Endothelial cell (in vitro differentiated cells): ENCODE results near the gene PRPH2. TPM values are rescaled to one million over a fixed set of nuclear protein-coding genes. Genes with fewer than 3 reads are reported as not detected.

Experiments
- DNase-seq: peaks from one replicate; pipeline ENCODE4 v3.0.0; 2021; ENCODE audit warnings: low spot score
- H3K27ac Mint-ChIP-seq: one replicate; pipeline ENCODE4 v1.8.0; 2021; ENCODE audit warnings: mixed read lengths, inconsistent platforms; ENCODE audit not compliant: unreplicated experiment
- H3K27me3 Mint-ChIP-seq: one replicate; pipeline ENCODE4 v1.8.0; 2021; ENCODE audit warnings: mild to moderate bottlenecking, moderate library complexity, mixed read lengths, inconsistent platforms; ENCODE audit not compliant: unreplicated experiment
- H3K36me3 Mint-ChIP-seq: one replicate; pipeline ENCODE4 v1.8.0; 2021; ENCODE audit warnings: mild to moderate bottlenecking, low read depth, mixed read lengths, inconsistent platforms; ENCODE audit not compliant: unreplicated experiment
- H3K4me1 Mint-ChIP-seq: one replicate; pipeline ENCODE4 v1.8.0; 2021; ENCODE audit warnings: mild to moderate bottlenecking, mixed read lengths, inconsistent platforms; ENCODE audit not compliant: unreplicated experiment
- H3K4me3 Mint-ChIP-seq: one replicate; pipeline ENCODE4 v1.8.0; 2021; ENCODE audit warnings: mild to moderate bottlenecking, mixed read lengths, inconsistent platforms; ENCODE audit not compliant: unreplicated experiment
- H3K9me3 Mint-ChIP-seq: one replicate; pipeline ENCODE4 v1.8.0; 2021; ENCODE audit warnings: mixed read lengths, inconsistent platforms; ENCODE audit not compliant: unreplicated experiment
- CTCF ChIP-seq: fragments of 200-600 bp; sonication (generic); IDR thresholded peaks from one replicate; pipeline ENCODE4 v1.5.0; 2021; ENCODE audit warnings: antibody characterized with exemption; ENCODE audit not compliant: unreplicated experiment
- total RNA-seq: library from RNA; stranded (reverse); fragmentation: NEBNext Ultra II Directional; extraction: Animal tissue kit (Norgen Biotek cat#: 25700); gene quantifications from one replicate; pipeline ENCODE4 v1.2.1, GENCODE V29; 2021; ENCODE audit not compliant: unreplicated experiment

PRPH2 gene
- total RNA-seq, 1 donor from 2014 or later, result 0.15 TPM

GRCh38 chr6:42764911-42765648, 42.7 kb upstream of the PRPH2 start:
- TF ChIP-seq CTCF, result no peak
- Mint-ChIP-seq H3K4me3 (no peak overlapping the region), H3K27me3 (peaks cover 2% of the 10 kb centered on the region), H3K36me3 (no peaks in the 10 kb centered on the region), H3K9me3 (no peaks in the 10 kb centered on the region), H3K4me1 (peaks cover 26% of the 10 kb centered on the region), H3K27ac (no peak overlapping the region)
- no peak for DNase-seq

GRCh38 chr6:42762950-42763349, 40.6 kb upstream of the PRPH2 start:
- Mint-ChIP-seq H3K36me3 (peaks cover 8% of the 10 kb centered on the region), H3K27ac (no peak overlapping the region), H3K4me3 (no peak overlapping the region), H3K4me1 (peaks cover 21% of the 10 kb centered on the region), H3K9me3 (no peaks in the 10 kb centered on the region), H3K27me3 (peaks cover 4% of the 10 kb centered on the region)
- no peak for TF ChIP-seq CTCF
- no peak for DNase-seq

- Mint-ChIP-seq H3K27ac (no peak overlapping the region), H3K9me3 (no peaks in the 10 kb centered on the region), H3K27me3 (peaks cover 2% of the 10 kb centered on the region), H3K36me3 (peaks cover 8% of the 10 kb centered on the region), H3K4me3 (no peak overlapping the region), H3K4me1 (peaks cover 15% of the 10 kb centered on the region)
- TF ChIP-seq CTCF, result no peak
- DNase-seq, result no peak
Measured at GRCh38 chr6:42762426-42762859, 40.0 kb upstream of the PRPH2 start.

DNA sequence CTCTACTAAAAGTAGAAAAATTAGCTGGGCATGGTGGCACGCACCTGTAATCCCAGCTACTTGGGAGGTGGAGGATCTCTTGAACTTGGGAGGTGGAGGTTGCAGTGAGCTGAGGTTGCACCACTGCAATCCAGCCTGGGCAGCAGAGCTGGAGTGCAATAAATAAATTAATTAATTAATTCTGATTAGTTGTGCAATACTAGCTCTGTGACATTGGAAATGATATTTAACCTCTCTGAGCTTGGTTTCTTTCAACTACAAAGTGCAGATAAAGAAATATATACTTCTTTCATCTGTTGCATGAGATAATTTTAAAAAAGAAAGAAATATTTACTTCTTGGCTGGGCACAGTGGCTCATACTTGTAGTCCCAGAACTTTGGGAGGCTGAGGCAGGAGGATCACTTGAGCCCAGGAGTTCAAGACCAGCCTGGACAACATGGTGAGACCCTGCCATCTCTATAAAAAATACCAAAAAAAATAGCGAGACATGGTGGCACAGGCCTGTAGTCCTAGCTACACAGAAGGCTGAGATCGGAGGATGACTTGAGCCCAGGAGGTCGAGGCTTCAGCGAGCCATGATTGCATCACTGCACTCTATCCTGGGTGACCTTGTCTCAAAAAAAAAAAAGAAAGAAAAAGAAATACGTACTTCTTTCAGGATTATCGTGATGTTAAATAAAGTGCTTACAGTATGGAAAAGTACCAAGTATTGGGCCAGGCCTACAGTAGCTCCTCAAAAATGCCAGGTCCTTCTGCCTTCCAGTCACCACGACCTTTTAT, 39.1 kb upstream of the PRPH2 start:
- no peaks in the 10 kb centered on the region for H3K9me3 Mint-ChIP-seq
- TF ChIP-seq CTCF, result no peak
- peaks cover 9% of the 10 kb centered on the region for H3K4me1 Mint-ChIP-seq
- H3K27ac Mint-ChIP-seq, result no peak overlapping the region
- H3K4me3 Mint-ChIP-seq, result no peak overlapping the region
- H3K36me3 Mint-ChIP-seq, result peaks cover 8% of the 10 kb centered on the region
- peaks cover 2% of the 10 kb centered on the region for H3K27me3 Mint-ChIP-seq
- no peak for DNase-seq
